Stimulated activated CD4-positive, alpha-beta T cell treated with anti-CD3 and anti-CD28 coated beads, TNF-alpha, amount 100 ng/mL, for 1 hour (primary cell): ENCODE measurements around the gene CCNT2.
"Not testable (repeated sequence)": the region's sequence is repeated elsewhere in the genome, so short reads cannot be mapped to it uniquely, and the experiment has no call there.

Source experiments
- DNase-seq, 3 donors: peaks; one replicate each; pipeline ENCODE4 v3.0.0-alpha.2; 2020; ENCODE audit warnings: low read depth in 3 of 3, low spot score in 1 of 3

The CCNT2 gene

GRCh38 chr2:134917888-134918525 is 615 bp upstream of the CCNT2 start:
- peak in 2 of 3 donors; percentile 64 to 73 for DNase-seq

- DNase-seq = peak in 2 of 3 donors; percentile 3 to 41
Measured at GRCh38 chr2:134919341-134920210, 954 bp downstream of the CCNT2 start.

GRCh38 chr2:134924912-134925311 is 6.3 kb downstream of the CCNT2 start:
- DNase-seq = no peak

GRCh38 chr2:134926231-134926931 is 7.8 kb downstream of the CCNT2 start:
- DNase-seq = no peak

- DNase-seq = no peak
Measured at GRCh38 chr2:134927195-134927594, 8.6 kb downstream of the CCNT2 start.

GRCh38 chr2:134932864-134933526 is 14.4 kb downstream of the CCNT2 start:
- no peak for DNase-seq

- no peak for DNase-seq
Measured at GRCh38 chr2:134933732-134934131, 15.1 kb downstream of the CCNT2 start.

GRCh38 chr2:134934150-134934549 is 15.5 kb downstream of the CCNT2 start:
- DNase-seq = no peak

GRCh38 chr2:134934641-134935040 is 16.0 kb downstream of the CCNT2 start:
- DNase-seq = no peak

GRCh38 chr2:134936691-134937090 is 18.1 kb downstream of the CCNT2 start:
- no peak for DNase-seq

GRCh38 chr2:134943540-134943939 is 24.9 kb downstream of the CCNT2 start:
- no peak for DNase-seq

GRCh38 chr2:134944975-134945374 is 26.4 kb downstream of the CCNT2 start:
- DNase-seq = no peak

GRCh38 chr2:134946073-134946472 is 27.5 kb downstream of the CCNT2 start:
- DNase-seq = no peak

GRCh38 chr2:134949981-134950708 is 31.5 kb downstream of the CCNT2 start:
- DNase-seq = no peak

GRCh38 chr2:134950886-134951285 is 32.3 kb downstream of the CCNT2 start:
- no peak for DNase-seq

- DNase-seq = no peak
Measured at GRCh38 chr2:134952608-134953007, 34.0 kb downstream of the CCNT2 start.

GRCh38 chr2:134954065-134954464 is 35.4 kb downstream of the CCNT2 start:
- no peak for DNase-seq

- DNase-seq = no peak
Measured at GRCh38 chr2:134955744-134956143, 37.1 kb downstream of the CCNT2 start.

GRCh38 chr2:134957477-134957876 is 38.9 kb downstream of the CCNT2 start:
- DNase-seq = no peak

- not testable (repeated sequence) for DNase-seq
Measured at GRCh38 chr2:134967166-134967565, 48.5 kb downstream of the CCNT2 start.
